HEK293T (cell line): ENCODE data around the gene IKZF1.

Source experiments
- ARNT ChIP-seq: fragments of 450-650 bp; IDR thresholded peaks from 2 replicates; pipeline ENCODE4 v1.6.1; 2017; ENCODE audit warnings: mild to moderate bottlenecking
- TARDBP ChIP-seq: fragments of 450-650 bp; IDR thresholded peaks from 2 replicates; pipeline ENCODE4 v1.6.1; 2016

- TF ChIP-seq TARDBP: no peak
- TF ChIP-seq ARNT: no peak
Measured at GRCh38 chr7:50356212-50356944, 51.9 kb downstream of the IKZF1 start.
